GM12878 (cell line): Measurements from ENCODE around the gene WSCD1. TPM values are rescaled to one million over a fixed set of nuclear protein-coding genes. Genes with fewer than 3 reads are reported as not detected.

ENCODE experiments used
- ATAC-seq: fragments of 200-7000 bp; cut with Tn5 transposase; 3 replicates; pipeline ENCODE4 v1.9.1; 2020; ENCODE audit warnings: mild to moderate bottlenecking, moderate library complexity
- BruUV-seq: library from RNA; stranded (reverse); fragments of 400-500 nt; replicated peaks from 2 replicates; lab custom pipeline; 2021; lab: Mats Ljungman, UMichigan
- CTCF ChIA-PET: fragments of 300-600 bp; sonication (Branson Sonifier 250); formaldehyde crosslinking; extraction: SDS; loops from one replicate; lab custom pipeline; 2021; ENCODE audit warnings: inconsistent platforms; lab: Yijun Ruan, JAX
- POLR2A ChIA-PET: fragments of 350-600 bp; formaldehyde crosslinking; extraction: SDS; loops from one replicate; lab custom pipeline; 2021; ENCODE audit warnings: inconsistent platforms; lab: Charles Lee
- RAD21 ChIA-PET: fragments of 300-600 bp; sonication (Branson Sonifier 250); formaldehyde crosslinking; loops from one replicate; lab custom pipeline; 2023; ENCODE audit warnings: antibody characterized with exemption; ENCODE audit not compliant: unreplicated experiment; lab: Charles Lee
- SMC1A ChIA-PET: fragments of 300-600 bp; sonication (Branson Sonifier 250); formaldehyde crosslinking; loops from one replicate; lab custom pipeline; 2023; ENCODE audit not compliant: unreplicated experiment, uncharacterized antibody; lab: Charles Lee
- DNase-seq: peaks from one replicate; pipeline ENCODE4 v3.0.0-alpha.2; 2011; ENCODE audit warnings: low read depth, low spot score
- FAIRE-seq: peaks from 3 replicates; lab custom pipeline; 2011; peaks lifted over from hg19 to GRCh38; lab: Jason Lieb, UNC
- H2AFZ ChIP-seq: 2 replicates; pipeline ENCODE4 v1.6.0; 2011; ENCODE audit warnings: low read depth, low read length, control low read depth; ENCODE audit not compliant: control insufficient read depth
- H3K27ac ChIP-seq: 2 replicates; pipeline ENCODE4 v1.5.1; 2011; ENCODE audit warnings: control low read depth; ENCODE audit not compliant: control insufficient read depth, insufficient read depth
- H3K27me3 ChIP-seq, 2 experiments: replicated peaks in 1 of 2; 2 replicates each; pipeline versions ENCODE4 v1.6.0 to v1.6.1; 2011; ENCODE audit warnings: low read length in 1 of 2; ENCODE audit not compliant: control insufficient read depth in 2 of 2, insufficient read depth in 2 of 2
- H3K36me3 ChIP-seq, 2 experiments: 2 replicates each; pipeline ENCODE4 v1.5.1; 2011; ENCODE audit warnings: low read length in 1 of 2; ENCODE audit not compliant: control insufficient read depth in 2 of 2, insufficient read depth in 2 of 2
- H3K4me1 ChIP-seq: 2 replicates; pipeline ENCODE4 v1.6.1; 2011; ENCODE audit warnings: mild to moderate bottlenecking, low read length, moderate library complexity, mixed read lengths; ENCODE audit not compliant: control insufficient read depth, insufficient read depth
- H3K4me2 ChIP-seq: 2 replicates; pipeline ENCODE4 v1.6.0; 2011; ENCODE audit warnings: control low read depth; ENCODE audit not compliant: control insufficient read depth, insufficient read depth
- H3K4me3 ChIP-seq: fragments of 200-600 bp; sonication (generic); 2 replicates; pipeline ENCODE4 v1.5.1; 2016
- H3K79me2 ChIP-seq: 2 replicates; pipeline ENCODE4 v1.6.0; 2011; ENCODE audit warnings: low read length; ENCODE audit not compliant: control insufficient read depth, insufficient read depth
- H3K9ac ChIP-seq: 2 replicates; pipeline ENCODE4 v1.8.0; 2011; ENCODE audit warnings: low read length, control low read depth, mixed read lengths; ENCODE audit not compliant: control insufficient read depth, insufficient read depth
- H3K9me3 ChIP-seq: replicated peaks from 3 replicates; pipeline ENCODE4 v1.5.1; 2011; ENCODE audit warnings: mild to moderate bottlenecking, low read length; ENCODE audit not compliant: control insufficient read depth, insufficient read depth
- H4K20me1 ChIP-seq: 2 replicates; pipeline ENCODE4 v1.6.0; 2011; ENCODE audit not compliant: control insufficient read depth, insufficient read depth
- CBX5 ChIP-seq: sonication (generic); IDR thresholded peaks from 2 replicates; pipeline ENCODE4 v1.6.1; 2016; ENCODE audit warnings: low read depth, moderate library complexity, mild to moderate bottlenecking, inconsistent platforms
- CHD1 ChIP-seq: IDR thresholded peaks from 2 replicates; pipeline ENCODE4 v1.6.1; 2012; ENCODE audit warnings: low read depth, low read length, improper control_type of control experiment
- CREB1 ChIP-seq: IDR thresholded peaks from 2 replicates; pipeline ENCODE4 v1.6.1; 2012; ENCODE audit warnings: low read depth, mild to moderate bottlenecking, inconsistent platforms
- CREM ChIP-seq: IDR thresholded peaks from 2 replicates; pipeline ENCODE4 v1.6.1; 2014; ENCODE audit warnings: antibody characterized with exemption, low read depth
- EZH2 ChIP-seq: IDR thresholded peaks from 2 replicates; pipeline ENCODE4 v1.6.1; 2012; ENCODE audit warnings: low read depth, mild to moderate bottlenecking, control low read depth, inconsistent platforms, low read length, borderline replicate concordance; ENCODE audit not compliant: control insufficient read depth
- IKZF1 ChIP-seq: fragments of 450-650 bp; conservative IDR thresholded peaks from 2 replicates; pipeline ENCODE4 v1.6.1; 2017; ENCODE audit warnings: antibody characterized with exemption, mild to moderate bottlenecking
- MLLT1 ChIP-seq: fragments of 450-650 bp; IDR thresholded peaks from 2 replicates; pipeline ENCODE4 v1.6.1; 2016; ENCODE audit warnings: mild to moderate bottlenecking
- MTA3 ChIP-seq: IDR thresholded peaks from 2 replicates; pipeline ENCODE4 v1.6.1; 2012; ENCODE audit warnings: low read length, inconsistent platforms, borderline replicate concordance
- NFYB ChIP-seq: IDR thresholded peaks from 2 replicates; pipeline ENCODE4 v1.6.1; 2011; ENCODE audit warnings: low read depth, mild to moderate bottlenecking, low read length, improper control_type of control experiment, moderate library complexity; ENCODE audit not compliant: insufficient read depth
- NR2C1 ChIP-seq: fragments of 450-650 bp; IDR thresholded peaks from 2 replicates; pipeline ENCODE4 v1.6.1; 2017; ENCODE audit warnings: antibody characterized with exemption, mild to moderate bottlenecking, moderate library complexity
- POLR2AphosphoS5 ChIP-seq: IDR thresholded peaks from 2 replicates; pipeline ENCODE4 v1.6.1; 2011; ENCODE audit warnings: mild to moderate bottlenecking, low read length, inconsistent platforms
- SIN3A ChIP-seq: IDR thresholded peaks from 2 replicates; pipeline ENCODE4 v1.6.1; 2012; ENCODE audit warnings: low read depth, low read length, improper control_type of control experiment
- SMAD1 ChIP-seq: fragments of 450-650 bp; IDR thresholded peaks from 2 replicates; pipeline ENCODE4 v1.6.1; 2018; ENCODE audit warnings: mild to moderate bottlenecking, low read depth; ENCODE audit not compliant: partially characterized antibody
- SMAD5 ChIP-seq: IDR thresholded peaks from 2 replicates; pipeline ENCODE4 v1.6.1; 2016; ENCODE audit warnings: antibody characterized with exemption, low read depth
- SP1 ChIP-seq: IDR thresholded peaks from one replicate; pipeline ENCODE4 v1.6.1; 2011; ENCODE audit warnings: low read depth, low read length
- SPI1 ChIP-seq: IDR thresholded peaks from 2 replicates; pipeline ENCODE4 v1.6.1; 2011; ENCODE audit warnings: low read depth, mild to moderate bottlenecking, low read length, moderate library complexity, borderline replicate concordance; ENCODE audit not compliant: insufficient read depth
- TBL1XR1 ChIP-seq: IDR thresholded peaks from 2 replicates; pipeline ENCODE4 v1.6.1; 2012; ENCODE audit warnings: low read depth, low read length, improper control_type of control experiment
- WRNIP1 ChIP-seq: IDR thresholded peaks from 2 replicates; pipeline ENCODE4 v1.6.1; 2011; ENCODE audit warnings: low read depth, low read length, improper control_type of control experiment, borderline replicate concordance
- ZBED1 ChIP-seq: IDR thresholded peaks from 2 replicates; pipeline ENCODE4 v1.6.1; 2016; ENCODE audit warnings: borderline replicate concordance
- ZSCAN29 ChIP-seq: fragments of 450-650 bp; IDR thresholded peaks from 2 replicates; pipeline ENCODE4 v1.6.1; 2017; ENCODE audit warnings: mild to moderate bottlenecking, moderate library complexity
- WGBS: methylation state at CpG from one replicate; pipeline ENCODE4 v1.1.6; 2016; ENCODE audit warnings: low lambda C conversion rate; ENCODE audit not compliant: insufficient replicate concordance, insufficient coverage; ENCODE audit errors: missing lambda C conversion rate; 5-methylcytosine and 5-hydroxymethylcytosine counted together
- in situ Hi-C: fragments of 300-500 bp; cut with MboI; formaldehyde crosslinking; loops from 9 replicates; pipeline ENCODE4 v1.14.3; 2018; ENCODE audit warnings: mixed read lengths
- intact Hi-C: fragments of 100-400 bp; cut with micrococcal nuclease; formaldehyde crosslinking; loops from one replicate; pipeline ENCODE4 v1.14.2; 2022; ENCODE audit not compliant: unreplicated experiment
- polyA plus RNA-seq, 11 experiments: library from polyadenylated mRNA; depleted of rRNA in 4 of 11; unstranded in 6 of 11; stranded (reverse) in 5 of 11; fragments of >200 nt; fragmentation: Nextera tagmentation in 4 of 11; fragmentation: Illumina TruSeq in 1 of 11; extraction: Ambion mirVana in 4 of 11; extraction: Trizol in 1 of 11; gene quantifications; 1 replicate in 1 of 11; 2 replicates in 10 of 11; pipeline versions ENCODE4 v1.2.1 to v1.2.3, GENCODE V29; 2011 to 2016; ENCODE audit warnings: inconsistent platforms in 2 of 11, missing spikeins in 2 of 11, low read depth in 1 of 11
- total RNA-seq, 4 experiments: library from RNA; depleted of rRNA in 3 of 4; stranded (reverse); fragments of >200 nt in 3 of 4; fragmentation: Illumina TruSeq in 1 of 4; extraction: Trizol in 1 of 4; gene quantifications; 2 replicates each; pipeline versions ENCODE4 v1.2.1 to v1.2.3, GENCODE V29; 2013 to 2021

Gene WSCD1
- total and polyA plus RNA-seq, 10 of the 15 experiments (the other 5 are each of a cell fraction or from before 2014, with no cell fraction given): 0.01 to 0.16 TPM; not detected in 8

GRCh38 chr17:6134721-6135120 is 64.5 kb downstream of the WSCD1 start:
- ChIA-PET SMC1A (no interaction called here), RAD21 (no interaction called here), CTCF (no interaction called here), POLR2A (no interaction called here)
- H3K9me3 ChIP-seq: no peaks in the 10 kb centered on the region
- H4K20me1 ChIP-seq: no peaks in the 10 kb centered on the region
- H3K4me2 ChIP-seq: no peak overlapping the region
- no peak overlapping the region for H3K4me3 ChIP-seq
- H3K79me2 ChIP-seq: no peaks in the 10 kb centered on the region
- DNase-seq: no peak
- no peak overlapping the region for H3K9ac ChIP-seq
- 0 out of 4 replicates have a peak, but pooled peaks cover 0 to 1% of the 10 kb centered on the region in 2 experiments for H3K27me3 ChIP-seq
- H2AFZ ChIP-seq: no peak overlapping the region
- intact Hi-C loops: no loop called here
- H3K27ac ChIP-seq: no peak overlapping the region
- no peak for ATAC-seq
- H3K36me3 ChIP-seq: no peaks in the 10 kb centered on the region
- WGBS: 32% methylated on average over 2 of the region's 2 CpGs
- TF ChIP-seq CREM (no peak), CHD1 (no peak), SMAD1 (no peak), MLLT1 (no peak), SMAD5 (no peak), TBL1XR1 (no peak), NR2C1 (no peak), ZBED1 (no peak), SP1 (no peak), EZH2 (no peak), IKZF1 (no peak), SPI1 (no peak), MTA3 (no peak), CBX5 (no peak), CREB1 (no peak), ZSCAN29 (no peak), NFYB (no peak), SIN3A (no peak), POLR2AphosphoS5 (no peak), WRNIP1 (no peak)
- no peak for FAIRE-seq
- no peaks in the 10 kb centered on the region for H3K4me1 ChIP-seq
- no TSS peak for BruUV-seq
- in situ Hi-C loops: no loop called here
